CD14-positive monocyte (primary cell): ENCODE results near the gene ATF6. TPM values are rescaled to one million over a fixed set of nuclear protein-coding genes. Genes with fewer than 3 reads are reported as not detected.
"Not testable (repeated sequence)": the region's sequence is repeated elsewhere in the genome, so short reads cannot be mapped to it uniquely, and the experiment has no call there.

Experiments
- DNase-seq, 3 donors: peaks; one replicate each; pipeline ENCODE4 v3.0.0-alpha.2; 2011 to 2022
- H2AFZ ChIP-seq: 2 replicates; pipeline ENCODE4 v1.6.0; 2012; ENCODE audit warnings: mild to moderate bottlenecking, low read depth, low read length, inconsistent platforms; ENCODE audit not compliant: insufficient read depth, poor library complexity, severe bottlenecking
- H3K27ac ChIP-seq, 2 donors: 1 replicate in 1 of 2; 2 replicates in 1 of 2; pipeline ENCODE4 v1.5.1; 2012 to 2013; ENCODE audit warnings: low read length in 2 of 2, control low read depth in 1 of 2, inconsistent platforms in 1 of 2, low read depth in 1 of 2, mild to moderate bottlenecking in 1 of 2
- H3K27me3 ChIP-seq, 2 donors: one replicate each; pipeline versions ENCODE4 v1.6.0 to v1.6.1; 2011 to 2013; ENCODE audit warnings: low read length in 2 of 2; ENCODE audit not compliant: control insufficient read depth in 2 of 2, insufficient read depth in 2 of 2
- H3K36me3 ChIP-seq, 2 donors: replicated peaks in 1 of 2; 1 replicate in 1 of 2; 2 replicates in 1 of 2; pipeline versions ENCODE4 v1.5.1 to v1.6.1; 2012 to 2013; ENCODE audit warnings: low read length in 2 of 2, control low read depth in 1 of 2, inconsistent platforms in 1 of 2, mild to moderate bottlenecking in 1 of 2; ENCODE audit not compliant: insufficient read depth in 2 of 2, control insufficient read depth in 1 of 2
- H3K4me1 ChIP-seq, 2 donors: 1 replicate in 1 of 2; 2 replicates in 1 of 2; pipeline versions ENCODE4 v1.5.1 to v1.6.1; 2012 to 2013; ENCODE audit warnings: low read length in 2 of 2, control low read depth in 1 of 2, inconsistent platforms in 1 of 2, mild to moderate bottlenecking in 1 of 2, moderate library complexity in 1 of 2; ENCODE audit not compliant: insufficient read depth in 2 of 2, control insufficient read depth in 1 of 2
- H3K4me2 ChIP-seq: replicated peaks from 2 replicates; pipeline ENCODE3; 2012; ENCODE audit warnings: low read length, moderate library complexity, mild to moderate bottlenecking; ENCODE audit not compliant: poor library complexity, severe bottlenecking; ENCODE audit errors: extremely low read depth
- H3K4me3 ChIP-seq, 3 experiments: fragments of 200-600 bp in 1 of 3; sonication (generic) in 1 of 3; replicated peaks in 1 of 3; 1 replicate in 2 of 3; 2 replicates in 1 of 3; pipeline ENCODE4 v1.5.1; 2011 to 2013; ENCODE audit warnings: low read length in 3 of 3, mild to moderate bottlenecking in 3 of 3, control low read depth in 2 of 3, low read depth in 2 of 3, inconsistent platforms in 1 of 3, moderate library complexity in 1 of 3
- H3K79me2 ChIP-seq: 2 replicates; pipeline ENCODE4 v1.6.0; 2012; ENCODE audit warnings: mild to moderate bottlenecking, control low read depth, inconsistent platforms, low read length, moderate library complexity; ENCODE audit not compliant: insufficient read depth
- H3K9ac ChIP-seq: 2 replicates; pipeline ENCODE4 v1.6.0; 2017; ENCODE audit warnings: low read length, mild to moderate bottlenecking; ENCODE audit not compliant: insufficient read depth, poor library complexity, severe bottlenecking
- H3K9me3 ChIP-seq, 2 donors: replicated peaks in 1 of 2; 1 replicate in 1 of 2; 2 replicates in 1 of 2; pipeline versions ENCODE4 v1.5.1 to v1.6.1; 2012 to 2013; ENCODE audit warnings: low read length in 2 of 2, control low read depth in 1 of 2; ENCODE audit not compliant: control insufficient read depth in 1 of 2, insufficient read depth in 1 of 2
- H4K20me1 ChIP-seq: 2 replicates; pipeline ENCODE4 v1.6.0; 2012; ENCODE audit warnings: mild to moderate bottlenecking, low read length, control low read depth, moderate library complexity; ENCODE audit not compliant: insufficient read depth
- H3K27ac Mint-ChIP-seq, 7 donors: one replicate each; pipeline ENCODE4 v1.8.0; 2020; ENCODE audit warnings: mild to moderate bottlenecking in 7 of 7, mixed read lengths in 7 of 7, moderate library complexity in 6 of 7, inconsistent platforms in 2 of 7
- H3K27me3 Mint-ChIP-seq, 3 donors: one replicate each; pipeline ENCODE4 v1.8.0; 2021 to 2022; ENCODE audit warnings: low read depth in 3 of 3, mild to moderate bottlenecking in 3 of 3, mixed read lengths in 3 of 3, moderate library complexity in 3 of 3, inconsistent platforms in 1 of 3
- H3K36me3 Mint-ChIP-seq, 2 donors: one replicate each; pipeline ENCODE4 v1.8.0; 2020; ENCODE audit warnings: mixed read lengths in 2 of 2, inconsistent platforms in 1 of 2, mild to moderate bottlenecking in 1 of 2
- H3K4me1 Mint-ChIP-seq: one replicate; pipeline ENCODE4 v1.8.0; 2020; ENCODE audit warnings: mild to moderate bottlenecking, mixed read lengths
- H3K4me3 Mint-ChIP-seq, 2 donors: one replicate each; pipeline ENCODE4 v1.8.0; 2020; ENCODE audit warnings: mild to moderate bottlenecking in 2 of 2, mixed read lengths in 2 of 2, moderate library complexity in 1 of 2
- H3K9me3 Mint-ChIP-seq, 7 donors: one replicate each; pipeline ENCODE4 v1.8.0; 2020 to 2022; ENCODE audit warnings: mixed read lengths in 7 of 7, mild to moderate bottlenecking in 6 of 7, moderate library complexity in 6 of 7, inconsistent platforms in 2 of 7
- CTCF ChIP-seq: fragments of 200-600 bp; IDR thresholded peaks from one replicate; pipeline ENCODE4 v1.8.0; 2022; ENCODE audit warnings: antibody characterized with exemption, mild to moderate bottlenecking
- WGBS: methylation state at CpG from one replicate; pipeline ENCODE4 v1.1.5; 2013; ENCODE audit warnings: missing lambda C conversion rate; ENCODE audit not compliant: insufficient coverage; 5-methylcytosine and 5-hydroxymethylcytosine counted together
- intact Hi-C, 2 donors: fragments of 100-400 bp; cut with micrococcal nuclease; formaldehyde crosslinking; loops; one replicate each; pipeline versions ENCODE4 v1.15.0 to v1.15.1; 2023
- polyA plus RNA-seq, 3 donors: library from polyadenylated mRNA; depleted of rRNA in 1 of 3; unstranded in 2 of 3; stranded (reverse) in 1 of 3; fragments of 300-500 nt in 2 of 3; fragments of >200 nt in 1 of 3; fragmentation: Illumina TruSeq in 2 of 3; gene quantifications; 1 replicate in 2 of 3; 2 replicates in 1 of 3; pipeline ENCODE4 v1.2.3, GENCODE V29; 2012 to 2021

Gene ATF6
- polyA plus RNA-seq, 3 donors: 13.4 to 25.6 (median 22.2) TPM

GRCh38 chr1:161722406-161722805 lies 43.7 kb upstream of the ATF6 start:
- Histone ChIP-seq H3K4me1 (peaks cover 59 to 71% of the 10 kb centered on the region in 2 donors), H3K79me2 (no peaks in the 10 kb centered on the region), H3K9ac (no peak overlapping the region), H3K27ac (peak overlapping the region in 1 of 2 donors; percentile 28), H3K27me3 (peaks cover 46 to 80% of the 10 kb centered on the region in 2 donors), H3K9me3 (no peaks in the 10 kb centered on the region), H3K4me2 (peak overlapping the region; percentile 30), H3K4me3 (no peak overlapping the region), H3K36me3 (no peaks in the 10 kb centered on the region), H4K20me1 (no peaks in the 10 kb centered on the region), H2AFZ (no peak overlapping the region)
- DNase-seq: no peak
- peaks cover 56% of the 10 kb centered on the region for H3K4me1 Mint-ChIP-seq
- H3K27ac Mint-ChIP-seq: peak overlapping the region in 6 of 7 donors; percentile 21 to 82 (median 63)
- 100% methylated on average over 1 of the region's 1 CpG for WGBS
- peaks cover 5 to 17% of the 10 kb centered on the region in 2 donors for H3K36me3 Mint-ChIP-seq
- H3K9me3 Mint-ChIP-seq: peaks cover 3 to 14% (median 8%) of the 10 kb centered on the region in 7 donors
- TF ChIP-seq CTCF: no peak
- peaks cover 72 to 91% (median 77%) of the 10 kb centered on the region in 3 donors for H3K27me3 Mint-ChIP-seq
- peak overlapping the region in 1 of 2 donors; percentile 97 for H3K4me3 Mint-ChIP-seq
- intact Hi-C loops: loop anchor here in 1 of 2 donors (2.0 kb wide), 1 partner anchor 14 kb away; no protein-coding TSS in a partner anchor

GRCh38 chr1:161723459-161724141 lies 42.5 kb upstream of the ATF6 start:
- no peak overlapping the region for H3K4me2 ChIP-seq
- no peaks in the 10 kb centered on the region for H3K79me2 ChIP-seq
- Mint-ChIP-seq H3K27ac (peak overlapping the region in 2 of 7 donors; percentile 40 to 50), H3K4me1 (peaks cover 52% of the 10 kb centered on the region), H3K4me3 (peak overlapping the region in 1 of 2 donors; percentile 97), H3K27me3 (peaks cover 81 to 94% (median 82%) of the 10 kb centered on the region in 3 donors), H3K36me3 (peaks cover 10 to 14% of the 10 kb centered on the region in 2 donors), H3K9me3 (peaks cover 3 to 14% (median 10%) of the 10 kb centered on the region in 7 donors)
- DNase-seq: no peak
- no peak for TF ChIP-seq CTCF
- H3K4me3 ChIP-seq: no peak overlapping the region
- H3K36me3 ChIP-seq: no peaks in the 10 kb centered on the region
- intact Hi-C loops: loop anchor here in 1 of 2 donors (2.0 kb wide), 1 partner anchor 13 kb away; no protein-coding TSS in a partner anchor
- peaks cover 53 to 86% of the 10 kb centered on the region in 2 donors for H3K27me3 ChIP-seq
- H2AFZ ChIP-seq: no peak overlapping the region
- no peaks in the 10 kb centered on the region for H3K9me3 ChIP-seq
- H3K4me1 ChIP-seq: peaks cover 51 to 66% of the 10 kb centered on the region in 2 donors
- no peak overlapping the region for H3K9ac ChIP-seq
- 100% methylated on average over 2 of the region's 8 CpGs for WGBS
- no peak overlapping the region for H3K27ac ChIP-seq
- no peaks in the 10 kb centered on the region for H4K20me1 ChIP-seq

DNA sequence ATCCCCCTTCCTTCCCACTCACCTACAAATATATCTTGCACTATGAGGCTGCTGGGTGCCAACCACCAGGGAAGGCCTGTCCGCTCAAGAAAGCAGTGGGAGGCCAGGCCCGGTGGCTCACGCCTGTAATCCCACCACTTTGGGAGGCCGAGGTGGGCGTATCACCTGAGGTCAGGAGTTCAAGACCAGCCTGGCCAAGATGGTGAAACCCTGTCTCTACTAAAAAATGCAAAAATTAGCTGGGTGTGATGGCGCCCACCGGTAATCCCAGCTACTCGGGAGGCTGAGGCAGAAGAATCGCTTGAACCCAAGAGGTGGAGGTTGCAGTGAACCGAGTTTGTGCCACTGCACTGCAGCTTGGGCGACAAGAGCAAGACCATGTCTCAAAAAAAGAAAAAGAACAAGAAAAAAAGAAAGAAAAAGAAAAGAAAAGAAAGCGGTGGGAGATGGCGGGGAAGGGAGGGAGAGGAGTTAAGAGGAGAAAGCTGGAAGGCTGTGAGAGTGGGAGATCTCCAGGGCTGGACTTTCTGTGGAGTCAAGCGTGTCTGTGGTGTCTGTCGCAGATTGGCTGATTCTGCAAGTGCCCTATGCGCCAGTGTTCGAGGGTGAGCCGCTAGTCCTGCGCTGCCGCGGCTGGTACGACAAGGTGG lies 40.7 kb upstream of the ATF6 start:
- H3K27me3 ChIP-seq: peaks cover 60 to 96% of the 10 kb centered on the region in 2 donors
- H3K79me2 ChIP-seq, H3K9ac ChIP-seq, H4K20me1 ChIP-seq, H3K9me3 ChIP-seq, DNase-seq, H3K36me3 ChIP-seq, intact Hi-C loops, H3K27ac ChIP-seq: not testable (repeated sequence)
- H3K4me1 ChIP-seq: peaks cover 45 to 64% of the 10 kb centered on the region in 2 donors
- Mint-ChIP-seq H3K27me3 (peaks cover 90 to 100% (median 92%) of the 10 kb centered on the region in 3 donors), H3K4me1 (peaks cover 53% of the 10 kb centered on the region), H3K4me3 (peak overlapping the region; percentile 78 to 97), H3K9me3 (peaks cover 3 to 23% (median 14%) of the 10 kb centered on the region in 7 donors), H3K36me3 (peaks cover 10 to 14% of the 10 kb centered on the region in 2 donors), H3K27ac (peak overlapping the region in 2 of 7 donors; percentile 12 to 21)
- peak overlapping the region in 2 of 3 experiments; percentile 25 to 77 for H3K4me3 ChIP-seq
- WGBS: 88% methylated on average over 13 of the region's 22 CpGs
- H2AFZ ChIP-seq: peak overlapping the region; percentile 79
- H3K4me2 ChIP-seq: peak overlapping the region; percentile 91
